Measurements from ENCODE around the gene ASPHD2.

Gene ASPHD2

DNA sequence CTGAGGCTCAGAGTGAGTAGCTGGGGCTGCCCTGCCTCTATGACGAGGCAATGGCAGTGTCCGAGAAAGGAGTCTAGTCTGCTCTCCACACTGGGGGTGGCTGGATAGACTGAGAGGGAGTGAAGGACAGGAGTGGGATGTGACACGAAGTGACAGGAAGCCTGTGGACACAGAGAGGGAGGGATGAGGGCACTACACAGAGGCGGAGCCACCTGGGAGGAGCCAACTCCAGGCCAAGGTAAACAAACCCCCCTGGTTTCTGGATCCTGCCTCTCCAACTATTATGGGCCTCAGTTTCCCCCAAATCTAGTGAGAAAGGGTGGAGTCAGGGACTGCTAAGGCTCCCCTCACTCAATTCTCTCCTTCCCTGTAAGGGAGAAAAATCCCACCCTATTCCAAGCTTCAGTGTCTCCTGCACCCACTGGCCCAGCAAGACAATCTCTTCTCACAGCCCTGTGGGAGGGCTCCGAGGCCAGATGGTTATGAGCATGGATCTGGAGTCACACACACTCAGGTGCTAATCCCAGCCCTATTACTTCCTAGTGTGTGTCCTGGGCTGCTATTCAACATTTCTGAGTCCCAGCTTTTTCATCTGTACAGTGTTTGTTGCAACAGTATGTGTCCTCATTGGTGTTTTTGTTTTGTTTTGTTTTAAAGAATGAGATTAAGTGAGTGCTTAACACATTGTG lies 24.9 kb downstream of the ASPHD2 start:
- TF ChIP-seq CTCF (IDR thresholded peaks at IDR 0.05; ENCODE audit: insufficient read depth, missing control alignments): no peak
- DNase-seq (ENCODE audit: insufficient read length, low spot score) (peak; percentile 54), FAIRE-seq (no peak)

- DNase-seq (ENCODE audit: insufficient read length, low spot score): no peak
- TF ChIP-seq CTCF (IDR thresholded peaks at IDR 0.05; ENCODE audit: insufficient read depth, missing control alignments): no peak
- no peak for FAIRE-seq
Measured at GRCh38 chr22:26457661-26458272, 28.7 kb downstream of the ASPHD2 start.

DNA sequence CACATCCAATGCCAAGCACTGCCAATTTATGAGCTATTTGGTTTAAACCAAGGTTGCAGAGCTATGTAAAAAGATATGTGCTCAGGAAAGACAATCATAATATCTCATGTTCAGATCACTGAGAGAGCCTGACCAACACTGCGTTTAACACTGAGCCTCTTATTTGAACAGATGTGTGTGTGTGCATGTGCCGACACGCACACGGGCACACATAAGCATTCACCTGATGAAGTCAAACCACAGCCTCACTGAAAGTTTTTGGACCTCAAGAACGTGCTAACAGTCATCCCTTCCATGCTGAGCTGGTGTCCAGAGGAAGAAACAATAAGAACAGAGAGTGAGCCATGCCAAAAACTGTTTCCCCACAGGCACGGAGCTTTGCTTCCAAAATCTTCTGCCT lies 31.1 kb downstream of the ASPHD2 start:
- FAIRE-seq: no peak

DNA sequence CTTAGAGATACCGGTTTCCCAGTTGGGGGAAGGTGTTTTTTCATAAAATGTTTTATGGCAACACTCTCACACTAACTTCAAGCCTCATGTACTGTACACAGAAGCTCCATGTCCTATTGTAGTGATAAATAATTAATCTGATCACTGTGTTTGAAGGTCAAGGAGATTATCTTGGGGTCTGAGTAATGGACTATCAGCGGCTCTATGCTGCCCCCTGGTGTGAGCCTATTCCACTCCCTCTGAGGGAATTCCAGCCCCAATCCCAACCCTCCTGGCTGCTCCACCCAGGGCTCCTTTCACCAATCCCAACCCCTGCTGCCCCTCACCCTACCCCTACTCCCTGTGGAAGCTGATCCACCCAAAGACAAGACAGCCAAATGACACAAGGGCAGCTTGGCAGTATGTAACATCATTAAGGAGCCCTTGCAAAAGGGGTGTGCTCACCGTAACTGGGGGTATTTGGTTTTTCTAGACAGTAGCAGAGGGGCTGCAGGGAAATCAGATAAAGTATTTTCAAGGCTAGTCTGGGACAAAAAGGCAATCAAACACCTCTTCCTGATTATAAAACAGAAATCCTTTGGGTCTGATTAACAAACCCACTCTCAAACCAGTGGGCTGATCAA lies 32.2 kb downstream of the ASPHD2 start:
- FAIRE-seq (no peak), DNase-seq (ENCODE audit: insufficient read length, low spot score) (no peak)
- peak; percentile 78 for TF ChIP-seq CTCF (IDR thresholded peaks at IDR 0.05; ENCODE audit: insufficient read depth, missing control alignments)

More for the DNA sequence above, 31.1 kb downstream of the ASPHD2 start:
- no peak for DNase-seq (ENCODE audit: insufficient read length, low spot score)
- TF ChIP-seq CTCF (IDR thresholded peaks at IDR 0.05; ENCODE audit: insufficient read depth, missing control alignments): no peak

DNA sequence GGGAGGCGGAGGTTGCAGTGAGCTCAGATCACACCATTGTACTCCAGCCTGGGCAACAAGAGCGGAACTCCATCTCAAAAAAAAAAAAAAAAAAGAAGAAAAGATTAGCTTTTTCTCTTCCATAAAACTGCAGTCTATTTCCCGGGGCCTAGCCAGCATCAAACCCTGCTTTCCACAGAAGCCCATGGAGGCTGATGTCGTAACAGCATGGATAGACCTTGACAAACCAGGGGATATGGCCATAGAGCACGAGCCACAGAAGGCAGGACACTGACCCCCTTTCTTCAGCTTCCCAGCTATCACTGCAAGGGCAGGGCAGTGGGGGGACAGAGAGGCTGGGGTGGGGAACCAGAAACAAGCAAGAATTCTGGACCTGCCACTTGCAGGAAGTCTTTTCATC lies 33.0 kb downstream of the ASPHD2 start:
- FAIRE-seq (no peak), DNase-seq (ENCODE audit: insufficient read length, low spot score) (no peak)
- TF ChIP-seq CTCF (IDR thresholded peaks at IDR 0.05; ENCODE audit: insufficient read depth, missing control alignments): no peak

DNA sequence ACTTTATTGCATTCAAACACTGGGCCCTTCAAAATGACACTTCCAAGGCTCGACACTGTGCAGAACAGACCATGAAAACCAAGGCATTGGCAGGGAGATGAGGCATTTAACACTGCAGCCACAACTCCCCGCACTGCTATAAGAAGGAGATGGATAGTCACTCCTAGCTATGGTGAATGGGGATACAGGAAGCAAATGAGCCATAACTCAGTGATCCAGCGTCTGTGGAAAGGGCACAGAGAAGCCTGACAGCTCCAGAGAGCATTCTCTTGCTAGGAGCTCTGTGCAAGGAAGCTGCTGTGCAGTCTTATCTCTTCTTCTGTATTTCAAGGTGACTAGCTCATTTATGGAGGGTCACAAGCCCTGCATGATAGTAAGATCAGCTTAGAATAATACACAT lies 33.6 kb downstream of the ASPHD2 start:
- no peak for FAIRE-seq
- no peak for DNase-seq (ENCODE audit: insufficient read length, low spot score)
- TF ChIP-seq CTCF (IDR thresholded peaks at IDR 0.05; ENCODE audit: insufficient read depth, missing control alignments): no peak

Measured in D721Med (cell line).